ENCODE results near the gene STARD13. TPM values are rescaled to one million over a fixed set of nuclear protein-coding genes. Genes with fewer than 3 reads are reported as not detected.

Gene STARD13
- total and polyA plus RNA-seq, 2 donors (not counting 1 experiment from before 2014, with no cell fraction given), result 0.06 to 0.22 TPM

DNA sequence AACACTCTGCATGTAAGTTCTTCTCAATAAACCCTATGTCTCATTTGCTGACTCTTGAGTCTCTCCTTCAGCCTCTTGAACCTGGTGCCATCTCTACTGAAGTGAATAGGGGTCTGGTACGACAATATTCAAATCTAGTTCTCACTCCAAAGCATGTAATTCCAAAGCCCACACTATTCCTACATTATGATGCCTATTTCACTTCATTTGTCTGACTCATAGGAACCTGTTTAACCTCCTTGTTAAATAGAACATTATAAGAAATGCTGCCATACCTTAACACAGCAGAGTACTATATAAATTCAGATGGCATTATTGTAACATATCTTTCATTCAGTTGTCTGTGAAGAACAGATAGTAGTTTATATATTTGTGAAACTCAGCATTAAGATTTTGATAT is 67.1 kb downstream of the STARD13 start:
- Histone ChIP-seq H3K4me2 (replicated peaks; ENCODE audit: low read depth, low read length, poor library complexity, severe bottlenecking) (no peak overlapping the region), H3K9me3 (ENCODE audit: control extremely low read depth in 1 of 3, control insufficient read depth in 2 of 3, insufficient read depth in 1 of 3, low read length in 2 of 3) (no peaks in the 10 kb centered on the region), H3K9ac (ENCODE audit: low read length) (no peak overlapping the region), H4K20me1 (ENCODE audit: control insufficient read depth, insufficient read depth, low read length, poor library complexity, severe bottlenecking) (no peaks in the 10 kb centered on the region), H3K36me3 (replicated peaks in 1 of 2; ENCODE audit: control extremely low read depth in 1 of 2, control insufficient read depth in 1 of 2, extremely low read depth in 1 of 2, insufficient read depth in 2 of 2, low read length in 1 of 2) (no peaks in the 10 kb centered on the region), H3K4me3 (ENCODE audit: control extremely low read depth in 1 of 5, extremely low read depth in 1 of 5, insufficient read depth in 1 of 5, low read depth in 2 of 5, low read length in 4 of 5) (no peak overlapping the region), H3K79me2 (ENCODE audit: control insufficient read depth, insufficient read depth, low read length) (no peaks in the 10 kb centered on the region), H2AFZ (ENCODE audit: insufficient read depth, low read depth, low read length, poor library complexity, severe bottlenecking) (no peak overlapping the region), H3K4me1 (ENCODE audit: control insufficient read depth in 2 of 2, insufficient read depth in 2 of 2, low read length in 2 of 2) (no peaks in the 10 kb centered on the region), H3K27ac (ENCODE audit: low read length in 2 of 2) (no peak overlapping the region), H3K27me3 (replicated peaks in 1 of 4; ENCODE audit: control extremely low read depth in 1 of 4, control insufficient read depth in 3 of 4, insufficient read depth in 4 of 4, low read length in 3 of 4) (no peaks in the 10 kb centered on the region)
- H3K27ac Mint-ChIP-seq, result no peak overlapping the region
- intact Hi-C loops (cut with micrococcal nuclease), result no loop called here
- no peak overlapping the region for H3K4me3 Mint-ChIP-seq
- no CpG with 5 or more reads among the region's 1 CpG for WGBS (ENCODE audit: insufficient coverage)
- TF ChIP-seq, protein P1, sequence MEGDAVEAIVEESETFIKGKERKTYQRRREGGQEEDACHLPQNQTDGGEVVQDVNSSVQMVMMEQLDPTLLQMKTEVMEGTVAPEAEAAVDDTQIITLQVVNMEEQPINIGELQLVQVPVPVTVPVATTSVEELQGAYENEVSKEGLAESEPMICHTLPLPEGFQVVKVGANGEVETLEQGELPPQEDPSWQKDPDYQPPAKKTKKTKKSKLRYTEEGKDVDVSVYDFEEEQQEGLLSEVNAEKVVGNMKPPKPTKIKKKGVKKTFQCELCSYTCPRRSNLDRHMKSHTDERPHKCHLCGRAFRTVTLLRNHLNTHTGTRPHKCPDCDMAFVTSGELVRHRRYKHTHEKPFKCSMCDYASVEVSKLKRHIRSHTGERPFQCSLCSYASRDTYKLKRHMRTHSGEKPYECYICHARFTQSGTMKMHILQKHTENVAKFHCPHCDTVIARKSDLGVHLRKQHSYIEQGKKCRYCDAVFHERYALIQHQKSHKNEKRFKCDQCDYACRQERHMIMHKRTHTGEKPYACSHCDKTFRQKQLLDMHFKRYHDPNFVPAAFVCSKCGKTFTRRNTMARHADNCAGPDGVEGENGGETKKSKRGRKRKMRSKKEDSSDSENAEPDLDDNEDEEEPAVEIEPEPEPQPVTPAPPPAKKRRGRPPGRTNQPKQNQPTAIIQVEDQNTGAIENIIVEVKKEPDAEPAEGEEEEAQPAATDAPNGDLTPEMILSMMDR (IDR thresholded peaks at IDR 0.05), result no peak
- no peak for TF ChIP-seq EZH2 (IDR thresholded peaks at IDR 0.05; ENCODE audit: borderline replicate concordance, insufficient read depth, low read depth, low read length, poor library complexity, severe bottlenecking)
- no peaks in the 10 kb centered on the region for H3K27me3 Mint-ChIP-seq
- ChIA-PET CTCF (no interaction called here), POLR2A (no interaction called here)
- H3K4me1 Mint-ChIP-seq, result no peaks in the 10 kb centered on the region
- ATAC-seq (ENCODE audit: low read depth) (no peak), DNase-seq (no peak)
- no peaks in the 10 kb centered on the region for H3K9me3 Mint-ChIP-seq (ENCODE audit: insufficient read depth)

DNA sequence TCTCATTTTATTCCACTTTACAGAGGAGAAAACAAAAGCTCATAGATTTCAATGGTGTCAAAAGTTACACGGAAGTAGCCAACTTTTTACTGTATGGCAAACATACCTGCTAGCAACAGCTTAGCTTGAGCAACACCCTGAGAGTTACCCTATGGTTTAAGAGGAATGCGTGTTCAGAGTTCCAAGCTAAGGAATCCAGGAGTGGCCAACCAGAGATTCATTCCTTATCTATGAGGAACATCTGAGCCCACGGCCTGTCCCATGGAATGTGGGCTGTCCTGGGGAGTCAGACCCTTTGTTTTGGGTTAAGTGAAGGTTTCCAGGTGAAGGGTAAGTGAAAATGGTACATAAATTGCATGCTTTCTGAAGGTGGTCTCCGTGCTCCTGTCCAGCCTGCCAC is 67.5 kb downstream of the STARD13 start:
- intact Hi-C loops (cut with micrococcal nuclease), result no loop called here
- no peaks in the 10 kb centered on the region for H3K79me2 ChIP-seq (ENCODE audit: control insufficient read depth, insufficient read depth, low read length)
- no peaks in the 10 kb centered on the region for H3K27me3 ChIP-seq (replicated peaks in 1 of 4; ENCODE audit: control extremely low read depth in 1 of 4, control insufficient read depth in 3 of 4, insufficient read depth in 4 of 4, low read length in 3 of 4)
- no peaks in the 10 kb centered on the region for H3K9me3 Mint-ChIP-seq (ENCODE audit: insufficient read depth)
- WGBS (ENCODE audit: insufficient coverage), result 80% methylated on average over 1 of the region's 4 CpGs
- ChIA-PET POLR2A (no interaction called here), CTCF (interaction anchor here (1.7 kb wide), 1 partner anchor 10 kb away, joined by 9 read pairs; no protein-coding TSS in a partner anchor)
- DNase-seq, result no peak
- no peak overlapping the region for H3K9ac ChIP-seq (ENCODE audit: low read length)
- no peak overlapping the region for H3K4me3 Mint-ChIP-seq
- no peak overlapping the region for H2AFZ ChIP-seq (ENCODE audit: insufficient read depth, low read depth, low read length, poor library complexity, severe bottlenecking)
- no peaks in the 10 kb centered on the region for H3K9me3 ChIP-seq (ENCODE audit: control extremely low read depth in 1 of 3, control insufficient read depth in 2 of 3, insufficient read depth in 1 of 3, low read length in 2 of 3)
- no peak overlapping the region for H3K4me2 ChIP-seq (replicated peaks; ENCODE audit: low read depth, low read length, poor library complexity, severe bottlenecking)
- no peaks in the 10 kb centered on the region for H3K27me3 Mint-ChIP-seq
- no peaks in the 10 kb centered on the region for H3K4me1 ChIP-seq (ENCODE audit: control insufficient read depth in 2 of 2, insufficient read depth in 2 of 2, low read length in 2 of 2)
- H3K27ac Mint-ChIP-seq, result no peak overlapping the region
- H3K4me1 Mint-ChIP-seq, result no peaks in the 10 kb centered on the region
- no peak for ATAC-seq (ENCODE audit: low read depth)
- TF ChIP-seq, protein P1 (IDR thresholded peaks at IDR 0.05), result no peak
- TF ChIP-seq EZH2 (IDR thresholded peaks at IDR 0.05; ENCODE audit: borderline replicate concordance, insufficient read depth, low read depth, low read length, poor library complexity, severe bottlenecking), result no peak
- H3K4me3 ChIP-seq (ENCODE audit: control extremely low read depth in 1 of 5, extremely low read depth in 1 of 5, insufficient read depth in 1 of 5, low read depth in 2 of 5, low read length in 4 of 5), result no peak overlapping the region
- H4K20me1 ChIP-seq (ENCODE audit: control insufficient read depth, insufficient read depth, low read length, poor library complexity, severe bottlenecking), result no peaks in the 10 kb centered on the region
- no peaks in the 10 kb centered on the region for H3K36me3 ChIP-seq (replicated peaks in 1 of 2; ENCODE audit: control extremely low read depth in 1 of 2, control insufficient read depth in 1 of 2, extremely low read depth in 1 of 2, insufficient read depth in 2 of 2, low read length in 1 of 2)
- no peak overlapping the region for H3K27ac ChIP-seq (ENCODE audit: low read length in 2 of 2)

Measured in B cell (primary cell).